Memory B cell (primary cell): ENCODE results near the gene SLC6A7.

ENCODE experiments used
- ATAC-seq: fragments of 150-1000 bp; cut with Tn5 transposase; 2 replicates; pipeline ENCODE4 v1.10.0; 2021; ENCODE audit warnings: low read depth, mild to moderate bottlenecking, moderate library complexity
- DNase-seq, 2 donors: peaks; one replicate each; pipeline ENCODE4 v3.0.0; 2022; ENCODE audit warnings: low spot score in 2 of 2
- H3K27ac Mint-ChIP-seq: one replicate; pipeline ENCODE4 v1.8.0; 2022; ENCODE audit warnings: mild to moderate bottlenecking, moderate library complexity, mixed read lengths
- H3K27me3 Mint-ChIP-seq: one replicate; pipeline ENCODE4 v1.8.0; 2022; ENCODE audit warnings: mixed read lengths
- H3K36me3 Mint-ChIP-seq: one replicate; pipeline ENCODE4 v1.8.0; 2022; ENCODE audit warnings: mild to moderate bottlenecking, mixed read lengths
- H3K4me1 Mint-ChIP-seq: one replicate; pipeline ENCODE4 v1.8.0; 2022; ENCODE audit warnings: mixed read lengths
- H3K4me3 Mint-ChIP-seq: one replicate; pipeline ENCODE4 v1.8.0; 2022; ENCODE audit warnings: mild to moderate bottlenecking, moderate library complexity, mixed read lengths
- H3K9me3 Mint-ChIP-seq: one replicate; pipeline ENCODE4 v1.8.0; 2022; ENCODE audit warnings: mixed read lengths

SLC6A7 gene

DNA sequence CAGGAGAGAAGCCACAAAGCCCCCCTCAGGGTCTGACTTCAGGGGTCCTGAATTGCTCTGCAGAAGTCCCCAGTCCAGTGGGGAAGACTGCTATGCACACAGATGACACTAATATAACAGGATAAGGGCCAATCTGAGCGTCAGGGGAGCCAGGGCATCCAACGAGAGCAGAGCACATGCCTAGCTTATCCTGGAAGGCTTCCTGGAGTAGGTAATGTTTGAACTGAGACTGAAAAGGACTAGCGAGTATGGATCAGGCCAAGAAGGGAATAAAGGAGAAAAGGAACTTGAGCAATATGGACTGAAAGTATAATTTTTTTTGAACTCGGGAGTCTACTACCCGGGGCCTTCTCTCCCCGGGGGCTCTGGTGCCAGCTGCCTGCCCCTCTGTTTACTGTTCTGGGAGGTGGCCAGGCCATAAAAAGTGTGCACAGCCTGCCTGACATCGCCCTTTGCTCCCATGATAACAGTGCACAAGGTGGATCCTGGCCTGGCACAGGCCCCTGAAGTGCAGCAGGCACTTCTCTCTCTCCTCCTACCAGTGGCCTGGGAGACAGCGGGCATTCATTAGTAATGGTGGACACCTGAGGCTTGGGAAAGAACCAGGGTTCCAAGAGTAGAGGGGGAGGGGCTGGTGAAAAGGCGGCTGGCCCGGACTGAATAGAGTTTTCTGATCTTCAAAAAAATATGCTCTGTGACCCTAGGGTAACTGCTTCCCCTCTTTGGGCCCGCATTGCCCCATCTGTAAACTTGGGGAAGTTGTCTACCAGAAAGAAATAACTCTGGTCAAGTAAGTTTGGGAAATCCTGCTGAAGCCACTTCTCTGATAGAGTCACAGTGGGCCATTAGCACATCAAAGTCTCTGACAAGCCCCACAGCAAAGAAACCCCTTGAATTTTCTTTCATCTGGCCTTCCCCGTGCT is 4.6 kb upstream of the SLC6A7 start:
- no peak overlapping the region for H3K27ac Mint-ChIP-seq
- H3K9me3 Mint-ChIP-seq, result no peaks in the 10 kb centered on the region
- no peak overlapping the region for H3K4me3 Mint-ChIP-seq
- no peak for DNase-seq
- peaks cover 20% of the 10 kb centered on the region for H3K27me3 Mint-ChIP-seq
- no peaks in the 10 kb centered on the region for H3K36me3 Mint-ChIP-seq
- ATAC-seq, result no peak
- peaks cover 5% of the 10 kb centered on the region for H3K4me1 Mint-ChIP-seq

GRCh38 chr5:150186137-150186536 is 3.7 kb upstream of the SLC6A7 start:
- Mint-ChIP-seq H3K4me3 (no peak overlapping the region), H3K4me1 (peaks cover 2% of the 10 kb centered on the region), H3K27ac (no peak overlapping the region), H3K36me3 (no peaks in the 10 kb centered on the region), H3K9me3 (no peaks in the 10 kb centered on the region), H3K27me3 (peaks cover 23% of the 10 kb centered on the region)
- ATAC-seq (no peak), DNase-seq (no peak)

GRCh38 chr5:150186897-150187296 is 3.0 kb upstream of the SLC6A7 start:
- Mint-ChIP-seq H3K36me3 (no peaks in the 10 kb centered on the region), H3K4me3 (no peak overlapping the region), H3K9me3 (no peaks in the 10 kb centered on the region), H3K27me3 (peaks cover 25% of the 10 kb centered on the region), H3K27ac (no peak overlapping the region), H3K4me1 (peaks cover 2% of the 10 kb centered on the region)
- DNase-seq (no peak), ATAC-seq (no peak)

- ATAC-seq (no peak), DNase-seq (no peak)
- peaks cover 2% of the 10 kb centered on the region for H3K4me1 Mint-ChIP-seq
- H3K27me3 Mint-ChIP-seq, result peaks cover 26% of the 10 kb centered on the region
- H3K36me3 Mint-ChIP-seq, result no peaks in the 10 kb centered on the region
- no peak overlapping the region for H3K4me3 Mint-ChIP-seq
- no peaks in the 10 kb centered on the region for H3K9me3 Mint-ChIP-seq
- H3K27ac Mint-ChIP-seq, result no peak overlapping the region
Observed at GRCh38 chr5:150188146-150188842, 1.6 kb upstream of the SLC6A7 start.

GRCh38 chr5:150189326-150189725 is 536 bp upstream of the SLC6A7 start:
- no peak for ATAC-seq
- peaks cover 26% of the 10 kb centered on the region for H3K27me3 Mint-ChIP-seq
- no peaks in the 10 kb centered on the region for H3K9me3 Mint-ChIP-seq
- H3K4me1 Mint-ChIP-seq, result peaks cover 2% of the 10 kb centered on the region
- no peak overlapping the region for H3K27ac Mint-ChIP-seq
- DNase-seq, result no peak
- no peak overlapping the region for H3K4me3 Mint-ChIP-seq
- no peaks in the 10 kb centered on the region for H3K36me3 Mint-ChIP-seq

DNA sequence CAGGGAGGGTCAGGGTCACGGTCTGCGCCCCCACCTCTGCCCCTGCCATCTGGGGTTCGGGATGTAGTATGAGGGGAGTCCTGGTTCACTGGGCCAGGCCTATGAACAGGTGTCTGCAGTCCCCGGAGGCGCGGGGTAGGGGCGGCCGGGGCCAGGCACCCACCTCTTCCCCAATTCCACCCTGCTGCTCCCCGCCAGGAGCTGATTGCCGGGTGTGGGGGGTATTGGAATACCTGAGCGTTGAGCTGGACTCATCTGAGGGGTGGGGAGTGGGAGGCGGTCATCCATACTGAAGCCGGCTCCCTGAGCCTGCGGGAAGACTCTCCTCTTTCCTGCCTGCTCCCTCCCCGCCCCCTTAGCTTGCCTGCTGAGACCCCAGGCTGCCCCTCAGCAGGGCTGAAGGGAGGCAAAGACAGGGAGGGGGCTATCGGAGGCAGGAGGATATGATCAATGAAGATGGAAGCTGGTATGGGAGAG is 679 bp downstream of the SLC6A7 start:
- Mint-ChIP-seq H3K9me3 (no peaks in the 10 kb centered on the region), H3K27me3 (peaks cover 23% of the 10 kb centered on the region), H3K4me1 (no peaks in the 10 kb centered on the region), H3K4me3 (no peak overlapping the region), H3K27ac (no peak overlapping the region), H3K36me3 (no peaks in the 10 kb centered on the region)
- ATAC-seq, result no peak
- DNase-seq, result no peak

DNA sequence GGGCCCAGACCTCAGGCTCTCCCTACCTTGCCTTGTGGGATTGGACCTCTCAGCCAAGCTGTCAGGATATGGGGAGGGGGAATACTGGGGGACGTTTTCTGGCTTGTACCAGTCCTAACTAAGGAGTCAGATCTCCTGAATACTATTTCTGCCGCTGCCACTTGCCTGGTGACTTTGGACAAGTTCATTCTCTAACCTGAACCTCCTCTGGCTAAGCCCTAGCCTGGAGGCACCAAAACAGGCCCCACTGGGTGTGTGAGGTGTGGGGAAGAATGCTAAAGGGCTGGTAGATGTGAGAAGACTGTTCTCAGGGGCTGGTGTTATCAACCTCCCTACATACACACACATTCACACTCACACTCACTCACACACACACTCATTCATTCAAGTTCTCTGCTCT is 1.1 kb downstream of the SLC6A7 start:
- H3K4me1 Mint-ChIP-seq, result no peaks in the 10 kb centered on the region
- H3K9me3 Mint-ChIP-seq, result no peaks in the 10 kb centered on the region
- no peak overlapping the region for H3K4me3 Mint-ChIP-seq
- ATAC-seq (no peak), DNase-seq (no peak)
- no peaks in the 10 kb centered on the region for H3K36me3 Mint-ChIP-seq
- peaks cover 23% of the 10 kb centered on the region for H3K27me3 Mint-ChIP-seq
- no peak overlapping the region for H3K27ac Mint-ChIP-seq

DNA sequence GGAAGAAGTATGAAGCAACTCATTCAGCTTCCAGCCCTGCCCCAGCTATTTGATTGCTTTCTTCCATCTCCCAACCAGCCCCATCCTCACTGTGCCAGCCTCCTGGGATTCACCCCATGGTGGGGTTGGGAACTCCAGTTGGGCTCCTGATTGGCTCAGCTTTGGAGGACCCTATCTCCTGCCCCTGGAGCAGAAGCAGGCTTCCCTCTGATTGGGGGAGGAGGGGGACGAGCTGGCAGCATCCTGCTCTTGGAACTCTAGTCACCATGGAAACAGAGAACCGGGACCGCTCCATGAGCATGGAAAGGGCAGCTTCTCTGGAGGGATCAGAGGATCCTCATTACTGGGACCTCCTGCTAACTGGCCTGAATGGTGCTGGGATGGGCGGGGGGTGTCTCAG is 2.6 kb downstream of the SLC6A7 start:
- Mint-ChIP-seq H3K36me3 (no peaks in the 10 kb centered on the region), H3K4me1 (no peaks in the 10 kb centered on the region), H3K4me3 (no peak overlapping the region), H3K27me3 (peaks cover 20% of the 10 kb centered on the region), H3K9me3 (no peaks in the 10 kb centered on the region), H3K27ac (no peak overlapping the region)
- no peak for DNase-seq
- ATAC-seq, result no peak

GRCh38 chr5:150195736-150196485 is 6.0 kb downstream of the SLC6A7 start:
- no peaks in the 10 kb centered on the region for H3K4me1 Mint-ChIP-seq
- ATAC-seq, result no peak
- no peak overlapping the region for H3K27ac Mint-ChIP-seq
- H3K4me3 Mint-ChIP-seq, result no peak overlapping the region
- peaks cover 22% of the 10 kb centered on the region for H3K27me3 Mint-ChIP-seq
- H3K36me3 Mint-ChIP-seq, result no peaks in the 10 kb centered on the region
- H3K9me3 Mint-ChIP-seq, result no peaks in the 10 kb centered on the region
- DNase-seq, result no peak

DNA sequence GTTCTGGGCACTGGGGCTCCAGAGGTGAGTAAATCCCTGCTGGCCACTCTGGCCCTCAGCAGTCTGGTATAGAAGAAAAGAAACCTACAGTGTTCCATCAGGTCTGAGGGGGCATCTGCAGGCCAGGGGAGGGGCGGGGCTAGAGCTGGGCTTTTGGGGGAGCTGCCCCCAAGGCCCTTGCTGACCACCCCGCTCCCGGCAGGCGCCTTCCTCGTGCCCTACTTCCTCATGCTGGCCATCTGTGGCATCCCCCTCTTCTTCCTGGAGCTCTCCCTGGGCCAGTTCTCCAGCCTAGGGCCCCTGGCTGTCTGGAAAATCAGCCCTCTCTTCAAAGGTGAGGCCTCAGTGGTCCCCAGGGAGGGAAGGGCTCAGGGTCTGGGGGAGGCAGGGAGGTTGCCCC is 6.7 kb downstream of the SLC6A7 start:
- Mint-ChIP-seq H3K4me3 (no peak overlapping the region), H3K27me3 (peaks cover 21% of the 10 kb centered on the region), H3K9me3 (no peaks in the 10 kb centered on the region), H3K4me1 (no peaks in the 10 kb centered on the region), H3K27ac (no peak overlapping the region), H3K36me3 (no peaks in the 10 kb centered on the region)
- ATAC-seq (no peak), DNase-seq (no peak)

- peaks cover 19% of the 10 kb centered on the region for H3K27me3 Mint-ChIP-seq
- ATAC-seq (no peak), DNase-seq (no peak)
- no peaks in the 10 kb centered on the region for H3K9me3 Mint-ChIP-seq
- H3K4me1 Mint-ChIP-seq, result no peaks in the 10 kb centered on the region
- no peak overlapping the region for H3K4me3 Mint-ChIP-seq
- no peak overlapping the region for H3K27ac Mint-ChIP-seq
- H3K36me3 Mint-ChIP-seq, result no peaks in the 10 kb centered on the region
Observed at GRCh38 chr5:150196986-150197385, 7.1 kb downstream of the SLC6A7 start.

DNA sequence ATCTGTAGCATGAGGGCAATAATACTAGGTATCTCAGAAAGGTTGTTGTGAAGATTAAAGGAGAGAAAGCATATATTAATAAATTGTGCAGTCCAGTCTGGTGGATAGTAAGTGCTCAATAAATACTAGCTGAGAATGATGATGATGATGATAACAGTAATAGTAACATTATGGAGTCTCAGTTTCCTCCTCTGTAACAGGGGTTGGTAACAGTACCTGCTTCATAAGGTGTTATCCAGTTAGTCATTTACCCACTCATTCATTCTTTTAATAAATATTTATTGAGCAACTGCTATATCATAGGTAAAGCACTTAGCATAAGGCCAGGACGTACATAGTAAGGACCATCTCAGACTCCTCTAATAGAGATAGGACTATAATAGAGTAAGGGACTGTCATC is 7.6 kb downstream of the SLC6A7 start:
- Mint-ChIP-seq H3K9me3 (no peaks in the 10 kb centered on the region), H3K27me3 (peaks cover 20% of the 10 kb centered on the region), H3K36me3 (no peaks in the 10 kb centered on the region), H3K4me3 (no peak overlapping the region), H3K4me1 (no peaks in the 10 kb centered on the region), H3K27ac (no peak overlapping the region)
- DNase-seq (no peak), ATAC-seq (no peak)

DNA sequence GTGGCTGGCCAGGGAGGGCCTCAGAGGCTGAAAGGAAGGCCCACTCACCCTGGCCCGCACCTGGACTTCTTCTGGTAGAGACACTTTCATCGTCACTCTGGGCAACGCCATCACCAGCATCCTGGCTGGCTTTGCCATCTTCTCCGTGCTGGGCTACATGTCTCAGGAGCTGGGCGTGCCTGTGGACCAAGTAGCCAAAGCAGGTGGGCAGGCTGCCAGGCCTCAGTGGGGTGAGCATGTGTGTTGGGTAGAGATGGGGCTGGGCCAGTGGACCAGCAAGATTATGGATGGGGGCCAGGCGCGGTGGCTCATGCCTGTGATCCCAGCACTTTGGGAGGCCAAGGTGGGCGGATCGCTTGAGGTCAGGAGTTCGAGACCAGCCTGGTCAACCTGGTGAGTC is 12.6 kb downstream of the SLC6A7 start:
- no peak for ATAC-seq
- no peaks in the 10 kb centered on the region for H3K9me3 Mint-ChIP-seq
- H3K27me3 Mint-ChIP-seq, result peaks cover 16% of the 10 kb centered on the region

More for the DNA sequence above, 12.6 kb downstream of the SLC6A7 start:
- no peaks in the 10 kb centered on the region for H3K4me1 Mint-ChIP-seq
- H3K27ac Mint-ChIP-seq, result no peak overlapping the region
- DNase-seq, result no peak
- no peaks in the 10 kb centered on the region for H3K36me3 Mint-ChIP-seq
- H3K4me3 Mint-ChIP-seq, result no peak overlapping the region
